HEK293T (cell line): ENCODE results near the gene GIPR.
"Not testable (repeated sequence)": the region's sequence is repeated elsewhere in the genome, so short reads cannot be mapped to it uniquely, and the experiment has no call there.

ENCODE experiments used
- ARNT ChIP-seq: fragments of 450-650 bp; IDR thresholded peaks from 2 replicates; pipeline ENCODE4 v1.6.1; 2017; ENCODE audit warnings: mild to moderate bottlenecking
- BHLHE40 ChIP-seq: fragments of 450-650 bp; IDR thresholded peaks from 2 replicates; pipeline ENCODE4 v1.6.1; 2016; ENCODE audit warnings: mild to moderate bottlenecking, moderate library complexity, borderline replicate concordance
- CTBP1 ChIP-seq: fragments of 450-650 bp; IDR thresholded peaks from 2 replicates; pipeline ENCODE4 v1.6.1; 2016; ENCODE audit warnings: borderline replicate concordance
- ELF4 ChIP-seq: fragments of 450-650 bp; IDR thresholded peaks from 2 replicates; pipeline ENCODE4 v1.6.1; 2017; ENCODE audit warnings: antibody characterized with exemption
- FOXK2 ChIP-seq: fragments of 450-650 bp; IDR thresholded peaks from 2 replicates; pipeline ENCODE4 v1.6.1; 2016; ENCODE audit warnings: mild to moderate bottlenecking
- FOXM1 ChIP-seq: fragments of 450-650 bp; IDR thresholded peaks from 2 replicates; pipeline ENCODE4 v1.6.1; 2017; ENCODE audit warnings: mild to moderate bottlenecking, borderline replicate concordance
- HDGF ChIP-seq: fragments of 450-650 bp; IDR thresholded peaks from 2 replicates; pipeline ENCODE4 v1.6.1; 2017; ENCODE audit warnings: antibody characterized with exemption, borderline replicate concordance
- LEF1 ChIP-seq: fragments of 450-650 bp; IDR thresholded peaks from 2 replicates; pipeline ENCODE4 v1.6.1; 2017; ENCODE audit warnings: mild to moderate bottlenecking, borderline replicate concordance
- PKNOX1 ChIP-seq: fragments of 450-650 bp; IDR thresholded peaks from 2 replicates; pipeline ENCODE4 v1.6.1; 2016
- SP1 ChIP-seq: fragments of 450-650 bp; IDR thresholded peaks from 2 replicates; pipeline ENCODE4 v1.6.1; 2017
- SUZ12 ChIP-seq: fragments of 450-650 bp; IDR thresholded peaks from 2 replicates; pipeline ENCODE4 v1.6.1; 2016; ENCODE audit warnings: mild to moderate bottlenecking
- TARDBP ChIP-seq: fragments of 450-650 bp; IDR thresholded peaks from 2 replicates; pipeline ENCODE4 v1.6.1; 2016
- ZNF384 ChIP-seq: fragments of 450-650 bp; IDR thresholded peaks from 2 replicates; pipeline ENCODE4 v1.6.1; 2016

GRCh38 chr19:45720065-45720464 lies 52.0 kb downstream of the GIPR start:
- TF ChIP-seq SP1, SUZ12, TARDBP, ARNT, ZNF384, CTBP1, FOXK2, PKNOX1, FOXM1, HDGF, BHLHE40, LEF1, ELF4: not testable (repeated sequence)
